Panc1 (cell line): ENCODE results near the gene CCDC197. TPM values are rescaled to one million over a fixed set of nuclear protein-coding genes. Genes with fewer than 3 reads are reported as not detected.

Experiments
- ATAC-seq: fragments of 200-7000 bp; cut with Tn5 transposase; 2 replicates; pipeline ENCODE4 v1.9.1; 2020; ENCODE audit warnings: mild to moderate bottlenecking, moderate library complexity
- BruUV-seq: library from RNA; stranded (reverse); fragments of 400-500 nt; replicated peaks from 2 replicates; lab custom pipeline; 2021; lab: Mats Ljungman, UMichigan
- CTCF ChIA-PET: fragments of 300-600 bp; sonication (Branson Sonifier 250); formaldehyde crosslinking; loops from one replicate; lab custom pipeline; 2022; ENCODE audit warnings: antibody characterized with exemption; lab: Charles Lee
- POLR2A ChIA-PET: fragments of 300-600 bp; sonication (Branson Sonifier 250); formaldehyde crosslinking; loops from one replicate; lab custom pipeline; 2022; ENCODE audit warnings: antibody characterized with exemption; lab: Charles Lee
- DNase-seq: peaks from one replicate; pipeline ENCODE4 v3.0.0-alpha.2; 2010; ENCODE audit warnings: low read depth, low spot score
- H3K27ac ChIP-seq: 2 replicates; pipeline ENCODE4 v1.5.1; 2011; ENCODE audit warnings: mild to moderate bottlenecking, low read length, inconsistent platforms
- H3K27me3 ChIP-seq: fragments of 200-500 bp; sonication (Bioruptor generic); 2 replicates; pipeline ENCODE4 v1.6.0; 2014; ENCODE audit warnings: low read length, inconsistent platforms; ENCODE audit not compliant: control insufficient read depth, insufficient read depth
- H3K36me3 ChIP-seq: fragments of 200-500 bp; sonication (Bioruptor generic); 2 replicates; pipeline ENCODE4 v1.5.1; 2014; ENCODE audit warnings: inconsistent platforms, mild to moderate bottlenecking, low read length, moderate library complexity; ENCODE audit not compliant: control insufficient read depth, insufficient read depth
- H3K4me1 ChIP-seq: 2 replicates; pipeline ENCODE4 v1.5.1; 2011; ENCODE audit warnings: inconsistent platforms, mild to moderate bottlenecking, low read length, moderate library complexity; ENCODE audit not compliant: control insufficient read depth, insufficient read depth
- H3K4me3 ChIP-seq, 2 experiments: 2 replicates each; pipeline ENCODE4 v1.5.1; 2011 to 2012; ENCODE audit warnings: low read depth in 2 of 2, low read length in 2 of 2, mild to moderate bottlenecking in 2 of 2, inconsistent platforms in 1 of 2, moderate library complexity in 1 of 2
- H3K9me3 ChIP-seq: fragments of 200-500 bp; sonication (Bioruptor generic); 2 replicates; pipeline ENCODE4 v1.5.1; 2014; ENCODE audit warnings: low read depth, mild to moderate bottlenecking, inconsistent platforms, low read length, moderate library complexity; ENCODE audit not compliant: control insufficient read depth, insufficient read depth
- POLR2AphosphoS5 ChIP-seq: IDR thresholded peaks from 2 replicates; pipeline ENCODE4 v1.6.1; 2012; ENCODE audit warnings: mild to moderate bottlenecking, low read depth, low read length, moderate library complexity
- SIN3A ChIP-seq: IDR thresholded peaks from 2 replicates; pipeline ENCODE4 v1.6.1; 2012; ENCODE audit warnings: low read depth, mild to moderate bottlenecking, low read length, moderate library complexity, borderline replicate concordance; ENCODE audit not compliant: insufficient read depth
- TCF7L2 ChIP-seq: IDR thresholded peaks from 2 replicates; pipeline ENCODE4 v1.6.1; 2011; ENCODE audit warnings: mild to moderate bottlenecking, low read depth, low read length, inconsistent platforms
- in situ Hi-C: cut with HindIII; loops from 2 replicates; pipeline ENCODE4 v1.10.0; 2016; ENCODE audit warnings: low sequenced_read_pairs, low pct_unique_long_range_greater_than_20kb
- intact Hi-C: fragments of 100-400 bp; cut with micrococcal nuclease; formaldehyde crosslinking; loops from one replicate; pipeline ENCODE4 v1.10.0; 2022; ENCODE audit not compliant: unreplicated experiment
- total RNA-seq: library from RNA; stranded (reverse); gene quantifications from one replicate; pipeline ENCODE4 v1.2.1, GENCODE V29; 2021; ENCODE audit not compliant: unreplicated experiment
- TF ChIP-seq, protein P1 (sequence below): fragments of 450-650 bp; IDR thresholded peaks from 2 replicates; pipeline ENCODE4 v1.5.1; 2017; ENCODE audit warnings: mild to moderate bottlenecking
- TF ChIP-seq, protein P2 (sequence below), 2 experiments: IDR thresholded peaks; 2 replicates each; pipeline ENCODE4 v1.6.1; 2011 to 2012; ENCODE audit warnings: low read depth in 2 of 2, control low read depth in 1 of 2, low read length in 1 of 2, mild to moderate bottlenecking in 1 of 2, moderate library complexity in 1 of 2; ENCODE audit not compliant: insufficient read depth in 1 of 2

The CCDC197 gene
- total RNA-seq, 1 experiment from 2014 or later = not detected

GRCh38 chr14:93960774-93961438 is 36.2 kb upstream of the CCDC197 start:
- CTCF ChIA-PET = no interaction called here
- BruUV-seq = no TSS peak
- POLR2A ChIA-PET = no interaction called here
- Histone ChIP-seq H3K27me3 (no peaks in the 10 kb centered on the region), H3K36me3 (no peaks in the 10 kb centered on the region), H3K27ac (peak overlapping the region; percentile 77), H3K4me3 (no peak overlapping the region), H3K4me1 (peaks cover 40% of the 10 kb centered on the region), H3K9me3 (no peaks in the 10 kb centered on the region)
- in situ Hi-C loops (no loop called here), intact Hi-C loops (no loop called here)
- ATAC-seq (no peak), DNase-seq (no peak)
- no peak for TF ChIP-seq SIN3A
- TF ChIP-seq, protein P1, sequence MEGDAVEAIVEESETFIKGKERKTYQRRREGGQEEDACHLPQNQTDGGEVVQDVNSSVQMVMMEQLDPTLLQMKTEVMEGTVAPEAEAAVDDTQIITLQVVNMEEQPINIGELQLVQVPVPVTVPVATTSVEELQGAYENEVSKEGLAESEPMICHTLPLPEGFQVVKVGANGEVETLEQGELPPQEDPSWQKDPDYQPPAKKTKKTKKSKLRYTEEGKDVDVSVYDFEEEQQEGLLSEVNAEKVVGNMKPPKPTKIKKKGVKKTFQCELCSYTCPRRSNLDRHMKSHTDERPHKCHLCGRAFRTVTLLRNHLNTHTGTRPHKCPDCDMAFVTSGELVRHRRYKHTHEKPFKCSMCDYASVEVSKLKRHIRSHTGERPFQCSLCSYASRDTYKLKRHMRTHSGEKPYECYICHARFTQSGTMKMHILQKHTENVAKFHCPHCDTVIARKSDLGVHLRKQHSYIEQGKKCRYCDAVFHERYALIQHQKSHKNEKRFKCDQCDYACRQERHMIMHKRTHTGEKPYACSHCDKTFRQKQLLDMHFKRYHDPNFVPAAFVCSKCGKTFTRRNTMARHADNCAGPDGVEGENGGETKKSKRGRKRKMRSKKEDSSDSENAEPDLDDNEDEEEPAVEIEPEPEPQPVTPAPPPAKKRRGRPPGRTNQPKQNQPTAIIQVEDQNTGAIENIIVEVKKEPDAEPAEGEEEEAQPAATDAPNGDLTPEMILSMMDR = no peak

DNA sequence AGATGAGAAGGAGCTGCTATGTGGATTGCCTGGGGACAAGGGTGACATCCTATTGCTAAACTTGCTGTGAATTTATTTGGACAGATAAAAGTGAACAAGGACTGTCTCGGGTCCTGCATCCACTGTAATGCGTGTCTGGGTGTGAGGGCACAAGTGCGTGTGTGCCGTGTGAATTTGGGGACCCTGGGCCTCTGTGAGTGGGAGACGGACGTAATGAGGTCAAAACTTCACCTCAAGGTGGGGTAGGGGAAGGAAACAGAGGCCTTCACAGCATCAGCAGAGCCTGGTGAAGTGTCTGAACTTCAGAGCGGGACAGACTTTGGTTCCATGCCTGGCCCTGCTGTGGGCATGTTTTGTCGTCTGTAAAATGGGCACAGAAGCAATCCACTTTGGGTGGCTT is 35.5 kb upstream of the CCDC197 start:
- Histone ChIP-seq H3K27me3 (no peaks in the 10 kb centered on the region), H3K4me1 (peaks cover 36% of the 10 kb centered on the region), H3K9me3 (no peaks in the 10 kb centered on the region), H3K36me3 (no peaks in the 10 kb centered on the region), H3K27ac (no peak overlapping the region), H3K4me3 (no peak overlapping the region)
- CTCF ChIA-PET = no interaction called here
- no peak for ATAC-seq
- TF ChIP-seq SIN3A (no peak), POLR2AphosphoS5 (no peak), TCF7L2 (no peak)
- TF ChIP-seq, protein P2, sequence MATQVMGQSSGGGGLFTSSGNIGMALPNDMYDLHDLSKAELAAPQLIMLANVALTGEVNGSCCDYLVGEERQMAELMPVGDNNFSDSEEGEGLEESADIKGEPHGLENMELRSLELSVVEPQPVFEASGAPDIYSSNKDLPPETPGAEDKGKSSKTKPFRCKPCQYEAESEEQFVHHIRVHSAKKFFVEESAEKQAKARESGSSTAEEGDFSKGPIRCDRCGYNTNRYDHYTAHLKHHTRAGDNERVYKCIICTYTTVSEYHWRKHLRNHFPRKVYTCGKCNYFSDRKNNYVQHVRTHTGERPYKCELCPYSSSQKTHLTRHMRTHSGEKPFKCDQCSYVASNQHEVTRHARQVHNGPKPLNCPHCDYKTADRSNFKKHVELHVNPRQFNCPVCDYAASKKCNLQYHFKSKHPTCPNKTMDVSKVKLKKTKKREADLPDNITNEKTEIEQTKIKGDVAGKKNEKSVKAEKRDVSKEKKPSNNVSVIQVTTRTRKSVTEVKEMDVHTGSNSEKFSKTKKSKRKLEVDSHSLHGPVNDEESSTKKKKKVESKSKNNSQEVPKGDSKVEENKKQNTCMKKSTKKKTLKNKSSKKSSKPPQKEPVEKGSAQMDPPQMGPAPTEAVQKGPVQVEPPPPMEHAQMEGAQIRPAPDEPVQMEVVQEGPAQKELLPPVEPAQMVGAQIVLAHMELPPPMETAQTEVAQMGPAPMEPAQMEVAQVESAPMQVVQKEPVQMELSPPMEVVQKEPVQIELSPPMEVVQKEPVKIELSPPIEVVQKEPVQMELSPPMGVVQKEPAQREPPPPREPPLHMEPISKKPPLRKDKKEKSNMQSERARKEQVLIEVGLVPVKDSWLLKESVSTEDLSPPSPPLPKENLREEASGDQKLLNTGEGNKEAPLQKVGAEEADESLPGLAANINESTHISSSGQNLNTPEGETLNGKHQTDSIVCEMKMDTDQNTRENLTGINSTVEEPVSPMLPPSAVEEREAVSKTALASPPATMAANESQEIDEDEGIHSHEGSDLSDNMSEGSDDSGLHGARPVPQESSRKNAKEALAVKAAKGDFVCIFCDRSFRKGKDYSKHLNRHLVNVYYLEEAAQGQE (IDR thresholded peaks at IDR 0.05; ENCODE audit: insufficient read depth in 1 of 2, low read depth in 2 of 2, low read length in 1 of 2) = no peak
- TF ChIP-seq, protein P1 = no peak
- intact Hi-C loops = no loop called here
- in situ Hi-C loops = no loop called here
- BruUV-seq = no TSS peak
- POLR2A ChIA-PET = no interaction called here
- no peak for DNase-seq
